A549 (cell line): Measurements from ENCODE around the gene VIPR1. TPM values are rescaled to one million over a fixed set of nuclear protein-coding genes. Genes with fewer than 3 reads are reported as not detected.

Experiments
- ATAC-seq, 2 experiments: fragments of 200-7000 bp in 1 of 2; fragments of >200 bp in 1 of 2; cut with Nextera tagmentation in 1 of 2; cut with Tn5 transposase in 1 of 2; 3 replicates each; pipeline versions ENCODE4 v1.8.0 to v1.9.1; 2018 to 2020; ENCODE audit warnings: mild to moderate bottlenecking in 1 of 2, moderate library complexity in 1 of 2
- CTCF ChIA-PET: fragments of 300-600 bp; sonication (Branson Sonifier 250); formaldehyde crosslinking; extraction: SDS; loops from one replicate; lab custom pipeline; 2021; ENCODE audit warnings: antibody characterized with exemption, inconsistent platforms; lab: Yijun Ruan, JAX
- POLR2A ChIA-PET: fragments of 350-600 bp; formaldehyde crosslinking; extraction: SDS; loops from one replicate; lab custom pipeline; 2021; ENCODE audit warnings: antibody characterized with exemption, inconsistent platforms; lab: Yijun Ruan, JAX
- DNase-seq, 2 experiments: peaks; one replicate each; pipeline versions ENCODE4 v3.0.0 to v3.0.0-alpha.2; 2011 to 2016; ENCODE audit warnings: low read depth in 1 of 2, low spot score in 1 of 2
- FAIRE-seq: peaks from 2 replicates; lab custom pipeline; 2011; peaks lifted over from hg19 to GRCh38; lab: Jason Lieb, UNC
- H3K27ac ChIP-seq, 2 experiments: fragments of >200 bp; sonication (Bioruptor Twin); formaldehyde crosslinking; 3 replicates each; pipeline ENCODE4 v1.5.1; 2016 to 2017
- H3K4me1 ChIP-seq: fragments of >200 bp; sonication (Bioruptor Twin); formaldehyde crosslinking; 3 replicates; pipeline ENCODE4 v1.6.1; 2016
- H3K4me2 ChIP-seq: fragments of >200 bp; sonication (Bioruptor Twin); formaldehyde crosslinking; 3 replicates; pipeline ENCODE4 v1.6.1; 2016
- H3K4me3 ChIP-seq: fragments of >200 bp; sonication (Bioruptor Twin); formaldehyde crosslinking; 3 replicates; pipeline ENCODE4 v1.5.1; 2016
- H3K9me3 ChIP-seq: fragments of >200 bp; sonication (Bioruptor Twin); formaldehyde crosslinking; 3 replicates; pipeline ENCODE4 v1.6.1; 2016
- BHLHE40 ChIP-seq: IDR thresholded peaks from 2 replicates; pipeline ENCODE4 v1.6.1; 2012; ENCODE audit warnings: low read depth, low read length, inconsistent platforms
- CHD2 ChIP-seq: fragments of 150-350 bp; IDR thresholded peaks from 2 replicates; pipeline ENCODE4 v1.6.1; 2014; ENCODE audit warnings: low read length; ENCODE audit not compliant: partially characterized antibody
- ESRRA ChIP-seq: fragments of 150-350 bp; IDR thresholded peaks from 2 replicates; pipeline ENCODE4 v1.6.1; 2014; ENCODE audit warnings: mild to moderate bottlenecking, low read length, borderline replicate concordance
- FOSB ChIP-seq: fragments of 250-450 bp; sonication (Bioruptor Pico); IDR thresholded peaks from 2 replicates; pipeline ENCODE4 v1.5.0; 2020; ENCODE audit warnings: mild to moderate bottlenecking, moderate library complexity
- HOXB5 ChIP-seq: fragments of 250-450 bp; sonication (Bioruptor Pico); IDR thresholded peaks from 2 replicates; pipeline ENCODE4 v1.5.0; 2020; ENCODE audit warnings: mild to moderate bottlenecking, moderate library complexity
- NPAS2 ChIP-seq: fragments of 250-450 bp; sonication (Bioruptor Pico); IDR thresholded peaks from 2 replicates; pipeline ENCODE4 v1.8.0; 2022; ENCODE audit warnings: mild to moderate bottlenecking, moderate library complexity, borderline replicate concordance
- NR3C1 ChIP-seq: fragments of >200 bp; sonication (Bioruptor Twin); formaldehyde crosslinking; IDR thresholded peaks from 3 replicates; pipeline ENCODE4 v1.6.1; 2017
- POLR2A ChIP-seq: IDR thresholded peaks from 2 replicates; pipeline ENCODE4 v1.6.1; 2012; ENCODE audit warnings: mild to moderate bottlenecking, low read length
- REST ChIP-seq: fragments of 200-600 bp; sonication (generic); IDR thresholded peaks from 2 replicates; pipeline ENCODE4 v1.6.1; 2016; ENCODE audit warnings: antibody characterized with exemption, mild to moderate bottlenecking, moderate library complexity
- RFX5 ChIP-seq: fragments of 450-650 bp; IDR thresholded peaks from 2 replicates; pipeline ENCODE4 v1.7.1; 2014; ENCODE audit warnings: antibody characterized with exemption, mild to moderate bottlenecking, moderate library complexity
- RNF2 ChIP-seq: fragments of 200-600 bp; sonication (generic); IDR thresholded peaks from 2 replicates; pipeline ENCODE4 v1.6.1; 2016; ENCODE audit warnings: low read depth, mild to moderate bottlenecking, antibody characterized with exemption, moderate library complexity, borderline replicate concordance
- ZSCAN20 ChIP-seq: fragments of 250-450 bp; sonication (Bioruptor Pico); IDR thresholded peaks from 2 replicates; pipeline ENCODE4 v1.8.0; 2022; ENCODE audit warnings: mild to moderate bottlenecking, moderate library complexity
- WGBS: methylation state at CpG from one replicate; pipeline ENCODE4 v1.1.6; 2017; ENCODE audit errors: missing lambda C conversion rate; 5-methylcytosine and 5-hydroxymethylcytosine counted together
- polyA plus RNA-seq, 4 experiments: library from polyadenylated mRNA; depleted of rRNA in 3 of 4; stranded (reverse); fragments of >200 nt; fragmentation: RNase III in 1 of 4; extraction: RNeasy Plus Mini Kit Qiagen cat#74134 plus additional on column Dnase treatment in 1 of 4; gene quantifications; 2 replicates in 3 of 4; 3 replicates in 1 of 4; pipeline ENCODE4 v1.2.3, GENCODE V29; 2011 to 2017

The VIPR1 gene
- polyA plus RNA-seq, 2 of the 4 experiments (the other 2 are of a cell fraction) = 0.26 to 0.80 TPM

- no peak for DNase-seq
- Histone ChIP-seq H3K4me1 (no peaks in the 10 kb centered on the region), H3K27ac (no peak overlapping the region), H3K4me2 (no peak overlapping the region)
- FAIRE-seq = no peak
- WGBS = 92% methylated on average over 3 of the region's 3 CpGs
- ChIA-PET CTCF (interaction anchor here (0.8 to 1.0 kb wide), 2 partner anchors 22 to 295 kb away, joined by 3 read pairs; partner anchors contain the start of gene VIPR1), POLR2A (no interaction called here)
- ATAC-seq = no peak
- TF ChIP-seq CHD2 (no peak), ESRRA (no peak), ZSCAN20 (CRISPR knock-in tag) (no peak)
- TF ChIP-seq, all 56 proteins: peak for 0
- H3K4me3 ChIP-seq = no peak overlapping the region
- H3K9me3 ChIP-seq = no peaks in the 10 kb centered on the region
Measured at GRCh38 chr3:42524751-42525150, 22.3 kb downstream of the VIPR1 start.

GRCh38 chr3:42525212-42525611 lies 22.8 kb downstream of the VIPR1 start:
- no peaks in the 10 kb centered on the region for H3K4me1 ChIP-seq
- no peak for FAIRE-seq
- WGBS = 79% methylated on average over 3 of the region's 4 CpGs
- no peak for TF ChIP-seq ESRRA
- no peak for TF ChIP-seq NR3C1
- no peak for TF ChIP-seq FOSB
- no peak for TF ChIP-seq POLR2A
- TF ChIP-seq, all 56 proteins: peak for 0
- no peak for DNase-seq
- Histone ChIP-seq H3K4me3 (no peak overlapping the region), H3K27ac (no peak overlapping the region), H3K9me3 (no peaks in the 10 kb centered on the region), H3K4me2 (no peak overlapping the region)
- ATAC-seq = no peak
- POLR2A ChIA-PET = no interaction called here
- CTCF ChIA-PET = interaction anchor here (0.5 to 1.0 kb wide), 2 partner anchors 292 to 296 kb away, joined by 3 read pairs; no protein-coding TSS in a partner anchor

- CTCF ChIA-PET = interaction anchor here (0.5 to 0.6 kb wide), 2 partner anchors 77 to 292 kb away, joined by 3 to 4 read pairs; no protein-coding TSS in a partner anchor
- POLR2A ChIA-PET = no interaction called here
Measured at GRCh38 chr3:42525736-42526345, 23.4 kb downstream of the VIPR1 start.

More at GRCh38 chr3:42525736-42526345, 23.4 kb downstream of the VIPR1 start:
- H3K27ac ChIP-seq = no peak overlapping the region
- H3K4me1 ChIP-seq = no peaks in the 10 kb centered on the region
- no peak overlapping the region for H3K4me3 ChIP-seq
- no peak overlapping the region for H3K4me2 ChIP-seq
- FAIRE-seq = no peak
- 100% methylated on average over 1 of the region's 13 CpGs for WGBS
- no peak; a peak in 1 of 6 replicates for ATAC-seq
- DNase-seq = no peak
- TF ChIP-seq BHLHE40 = no peak
- TF ChIP-seq RNF2 = no peak
- TF ChIP-seq REST = no peak
- TF ChIP-seq NPAS2 = no peak
- TF ChIP-seq ZSCAN20 (CRISPR knock-in tag) = no peak
- TF ChIP-seq RFX5 = no peak
- no peak for TF ChIP-seq HOXB5
- TF ChIP-seq, all 56 proteins: peak for 0
- H3K9me3 ChIP-seq = no peaks in the 10 kb centered on the region
